Midbrain (tissue), 1 donor: ENCODE results near the gene LYZL2.
"Not testable (repeated sequence)": the region's sequence is repeated elsewhere in the genome, so short reads cannot be mapped to it uniquely, and the experiment has no call there.

Experiments
- DNase-seq: peaks from one replicate; lab custom pipeline; 2025; lab: John Stamatoyannopoulos, UW

The LYZL2 gene

DNA sequence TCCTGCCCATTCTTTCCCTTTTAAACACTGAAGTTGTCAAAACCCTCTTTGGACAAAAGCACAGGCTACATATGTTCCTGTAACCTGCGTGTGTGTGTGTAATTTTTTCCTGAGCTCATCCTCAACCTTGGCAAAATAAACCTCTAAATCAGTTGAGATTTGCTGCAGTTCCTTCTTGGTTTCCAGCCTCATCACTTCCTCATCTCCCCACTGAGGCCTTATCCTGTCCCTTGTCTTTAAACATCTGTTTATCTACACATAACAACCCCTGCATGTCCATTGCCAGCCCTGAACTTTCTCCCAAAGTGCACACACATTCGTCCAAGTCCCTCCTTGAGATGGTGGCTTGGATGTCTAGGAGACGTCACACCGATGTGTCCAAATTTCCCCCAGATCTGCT lies 35.5 kb downstream of the LYZL2 start:
- no peak for DNase-seq

GRCh38 chr10:30592770-30593169 lies 36.8 kb downstream of the LYZL2 start:
- not testable (repeated sequence) for DNase-seq

- DNase-seq = peak; percentile 55
These were observed 38.3 kb downstream of the LYZL2 start for GRCh38 chr10:30591249-30591670.

DNA sequence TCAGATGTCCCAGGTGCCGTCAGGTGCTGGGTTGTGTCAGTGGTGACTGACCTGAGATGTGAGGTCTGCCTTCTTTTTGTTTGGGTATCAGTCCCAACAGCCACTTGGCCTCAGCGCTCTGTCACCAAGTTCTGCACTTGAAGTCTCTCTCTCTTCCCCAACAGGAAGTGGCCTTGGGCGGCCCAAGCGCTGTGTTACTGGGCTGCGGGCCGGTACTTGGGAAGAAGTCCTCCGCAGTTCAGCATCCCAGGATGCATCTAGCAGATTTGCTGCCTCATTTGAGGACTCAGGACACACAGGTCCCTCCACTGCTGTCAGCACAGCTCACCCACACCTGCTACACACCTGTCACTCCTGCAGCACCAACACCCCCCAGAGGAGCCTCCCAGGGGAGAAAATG lies 40.1 kb downstream of the LYZL2 start:
- no peak for DNase-seq

DNA sequence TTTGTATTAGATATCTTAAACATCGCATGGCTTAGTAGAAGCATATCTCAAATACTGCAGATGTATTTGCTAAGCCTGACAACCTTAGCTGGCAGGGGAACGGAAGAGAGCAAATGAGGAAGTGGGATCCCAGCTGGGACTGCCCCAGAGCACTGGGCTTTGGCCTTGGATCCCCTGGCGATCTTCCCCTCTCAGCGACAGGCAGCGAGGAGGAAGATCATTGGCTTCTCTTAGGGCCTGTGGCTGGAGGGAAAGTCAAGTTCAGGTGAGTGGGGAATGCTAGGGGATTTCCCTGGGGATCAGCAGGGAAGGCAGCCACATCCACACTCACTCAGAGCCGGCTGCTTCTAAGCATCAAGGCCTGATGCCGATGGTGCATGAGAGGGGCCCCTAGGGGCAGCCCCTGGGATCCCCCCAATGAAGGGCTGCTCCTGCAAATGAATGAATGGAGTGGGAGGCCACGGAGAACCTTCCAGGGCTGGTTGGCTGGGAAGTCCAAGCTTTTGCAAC lies 42.0 kb downstream of the LYZL2 start:
- DNase-seq = no peak

DNA sequence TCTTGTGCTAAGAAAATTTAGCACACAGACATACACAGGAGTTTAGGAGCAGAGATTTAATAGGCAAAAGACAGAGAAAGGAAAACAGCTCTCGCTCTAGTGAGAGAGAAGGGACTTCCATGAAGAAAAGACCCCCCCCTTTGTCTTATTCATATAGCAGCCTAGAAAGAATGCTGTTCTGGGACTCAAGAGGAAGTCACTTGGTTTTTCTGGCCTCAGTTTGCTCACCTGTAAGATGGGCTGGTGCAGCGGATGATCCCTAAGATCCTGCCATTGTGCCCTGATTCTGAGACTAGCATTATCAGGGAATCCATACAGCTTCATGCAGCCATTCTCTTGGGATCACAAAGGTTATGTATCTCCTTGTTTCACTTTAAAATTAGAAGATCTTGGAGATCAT lies 42.7 kb downstream of the LYZL2 start:
- DNase-seq = no peak

- DNase-seq = peak; percentile 9
These were observed 45.7 kb downstream of the LYZL2 start for GRCh38 chr10:30583778-30584415.

GRCh38 chr10:30581779-30582380 lies 47.7 kb downstream of the LYZL2 start:
- DNase-seq = peak; percentile 6

DNA sequence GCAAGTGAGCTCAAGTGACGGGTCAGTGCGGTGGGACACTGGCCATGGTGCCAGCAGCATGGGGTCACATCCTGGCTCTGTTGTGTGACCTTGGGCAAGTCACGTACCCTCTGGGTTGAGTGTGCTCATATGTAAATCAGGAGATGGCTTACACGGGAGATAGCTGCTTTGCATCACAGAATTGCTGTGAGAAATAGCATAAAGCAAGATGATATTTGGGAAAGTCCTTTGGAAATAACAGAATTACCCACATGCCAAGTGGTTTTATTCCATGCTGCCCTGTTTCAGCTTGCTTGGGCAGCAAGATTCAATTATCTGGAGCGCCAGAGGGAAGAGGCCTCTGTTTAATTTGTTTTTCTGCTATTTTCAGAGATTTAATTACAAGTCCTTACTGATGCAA lies 48.9 kb downstream of the LYZL2 start:
- DNase-seq = no peak

DNA sequence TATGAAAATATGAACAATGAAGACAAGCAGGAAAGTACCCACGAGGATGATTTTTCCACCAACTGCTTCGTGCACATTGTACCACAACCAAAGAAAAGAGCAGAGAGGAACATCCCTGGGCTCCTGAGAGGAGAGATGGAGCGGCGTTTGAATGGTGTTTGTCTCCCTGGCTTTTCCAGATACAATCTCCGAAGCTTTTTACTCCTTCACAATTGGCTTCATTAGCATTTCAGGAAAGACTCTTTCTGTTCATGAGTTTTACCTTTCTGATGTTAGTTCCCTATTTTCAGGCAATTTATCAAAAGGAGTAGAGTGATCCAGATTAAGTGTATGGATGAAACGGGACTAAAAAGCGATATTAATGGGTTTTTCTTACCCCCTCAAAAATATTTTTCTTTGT lies 49.3 kb downstream of the LYZL2 start:
- no peak for DNase-seq

GRCh38 chr10:30579574-30579973 lies 50.0 kb downstream of the LYZL2 start:
- DNase-seq = no peak

GRCh38 chr10:30577048-30577447 lies 52.5 kb downstream of the LYZL2 start:
- DNase-seq = no peak

DNA sequence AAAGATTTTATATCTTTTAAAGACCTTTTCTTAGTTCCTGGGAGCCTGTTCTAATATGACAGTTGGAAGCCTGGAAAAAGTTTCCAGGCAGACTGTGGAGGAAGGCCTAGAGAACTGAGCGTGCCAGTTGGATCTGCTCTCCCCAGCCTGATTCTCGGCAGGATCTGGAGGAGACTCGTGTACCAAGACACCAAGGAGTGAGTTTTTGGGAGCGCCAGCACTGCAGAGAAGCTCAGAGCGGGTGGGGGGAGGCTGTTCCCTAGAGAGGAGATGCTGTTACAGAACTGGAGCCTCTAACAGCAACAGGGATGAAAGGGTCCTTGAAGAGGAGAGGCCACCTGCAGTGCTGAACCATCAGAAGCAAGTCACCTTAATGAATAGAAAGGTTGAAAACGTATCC lies 52.9 kb downstream of the LYZL2 start:
- no peak for DNase-seq

DNA sequence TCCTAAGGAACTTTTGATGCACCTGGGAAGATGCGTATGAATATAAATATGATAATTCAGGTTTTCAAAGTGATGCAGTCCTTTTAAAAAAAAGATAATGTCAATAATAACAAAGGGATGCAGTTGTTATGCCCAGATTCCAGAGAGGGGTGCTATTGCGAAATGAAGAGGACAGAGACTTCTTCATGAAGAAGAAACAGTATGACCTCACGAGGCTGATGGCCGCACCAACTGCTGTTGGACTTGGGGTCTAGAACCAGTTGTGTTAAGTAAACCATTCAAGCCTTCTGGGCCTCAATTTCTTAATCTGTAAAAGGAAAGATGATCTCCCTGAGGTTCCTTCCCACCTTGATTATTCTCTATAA lies 55.1 kb downstream of the LYZL2 start:
- DNase-seq = no peak

GRCh38 chr10:30573721-30574431 lies 55.7 kb downstream of the LYZL2 start:
- DNase-seq = no peak

DNA sequence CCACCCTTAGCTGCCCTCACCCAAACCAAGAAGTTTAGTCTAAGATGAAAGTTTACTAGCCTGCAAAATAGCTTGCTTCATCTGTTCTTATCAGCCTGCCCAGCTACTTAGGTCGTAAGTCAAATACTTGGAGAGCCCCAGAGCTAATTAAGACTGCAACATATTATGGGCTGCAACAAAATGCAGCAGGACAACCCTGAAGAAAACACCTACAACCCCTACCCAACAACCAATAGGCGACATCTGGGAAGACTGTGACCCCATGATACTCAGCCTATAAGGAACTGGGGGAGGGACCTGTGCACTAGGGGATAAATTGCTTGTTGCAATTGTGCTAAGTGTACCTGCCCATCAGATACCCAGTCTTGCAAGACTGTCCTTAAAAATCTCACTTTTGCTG lies 64.1 kb downstream of the LYZL2 start:
- no peak for DNase-seq

GRCh38 chr10:30562787-30563186 lies 66.8 kb downstream of the LYZL2 start:
- no peak for DNase-seq
